Panc1 (cell line): ENCODE results near the gene IFITM1. TPM values are rescaled to one million over a fixed set of nuclear protein-coding genes. Genes with fewer than 3 reads are reported as not detected.

ENCODE experiments used
- ATAC-seq: fragments of 200-7000 bp; cut with Tn5 transposase; 2 replicates; pipeline ENCODE4 v1.9.1; 2020; ENCODE audit warnings: mild to moderate bottlenecking, moderate library complexity
- BruUV-seq: library from RNA; stranded (reverse); fragments of 400-500 nt; replicated peaks from 2 replicates; lab custom pipeline; 2021; lab: Mats Ljungman, UMichigan
- CTCF ChIA-PET: fragments of 300-600 bp; sonication (Branson Sonifier 250); formaldehyde crosslinking; loops from one replicate; lab custom pipeline; 2022; ENCODE audit warnings: antibody characterized with exemption; lab: Charles Lee
- POLR2A ChIA-PET: fragments of 300-600 bp; sonication (Branson Sonifier 250); formaldehyde crosslinking; loops from one replicate; lab custom pipeline; 2022; ENCODE audit warnings: antibody characterized with exemption; lab: Charles Lee
- DNase-seq: peaks from one replicate; pipeline ENCODE4 v3.0.0-alpha.2; 2010; ENCODE audit warnings: low read depth, low spot score
- H3K27ac ChIP-seq: 2 replicates; pipeline ENCODE4 v1.5.1; 2011; ENCODE audit warnings: mild to moderate bottlenecking, low read length, inconsistent platforms
- H3K27me3 ChIP-seq: fragments of 200-500 bp; sonication (Bioruptor generic); 2 replicates; pipeline ENCODE4 v1.6.0; 2014; ENCODE audit warnings: low read length, inconsistent platforms; ENCODE audit not compliant: control insufficient read depth, insufficient read depth
- H3K36me3 ChIP-seq: fragments of 200-500 bp; sonication (Bioruptor generic); 2 replicates; pipeline ENCODE4 v1.5.1; 2014; ENCODE audit warnings: inconsistent platforms, mild to moderate bottlenecking, low read length, moderate library complexity; ENCODE audit not compliant: control insufficient read depth, insufficient read depth
- H3K4me1 ChIP-seq: 2 replicates; pipeline ENCODE4 v1.5.1; 2011; ENCODE audit warnings: inconsistent platforms, mild to moderate bottlenecking, low read length, moderate library complexity; ENCODE audit not compliant: control insufficient read depth, insufficient read depth
- H3K4me3 ChIP-seq, 2 experiments: 2 replicates each; pipeline ENCODE4 v1.5.1; 2011 to 2012; ENCODE audit warnings: low read depth in 2 of 2, low read length in 2 of 2, mild to moderate bottlenecking in 2 of 2, inconsistent platforms in 1 of 2, moderate library complexity in 1 of 2
- H3K9me3 ChIP-seq: fragments of 200-500 bp; sonication (Bioruptor generic); 2 replicates; pipeline ENCODE4 v1.5.1; 2014; ENCODE audit warnings: low read depth, mild to moderate bottlenecking, inconsistent platforms, low read length, moderate library complexity; ENCODE audit not compliant: control insufficient read depth, insufficient read depth
- CTCF ChIP-seq: fragments of 450-650 bp; IDR thresholded peaks from 2 replicates; pipeline ENCODE4 v1.5.1; 2017; ENCODE audit warnings: mild to moderate bottlenecking
- POLR2AphosphoS5 ChIP-seq: IDR thresholded peaks from 2 replicates; pipeline ENCODE4 v1.6.1; 2012; ENCODE audit warnings: mild to moderate bottlenecking, low read depth, low read length, moderate library complexity
- REST ChIP-seq, 2 experiments: IDR thresholded peaks; 2 replicates each; pipeline ENCODE4 v1.6.1; 2011 to 2012; ENCODE audit warnings: low read depth in 2 of 2, control low read depth in 1 of 2, low read length in 1 of 2, mild to moderate bottlenecking in 1 of 2, moderate library complexity in 1 of 2; ENCODE audit not compliant: insufficient read depth in 1 of 2
- SIN3A ChIP-seq: IDR thresholded peaks from 2 replicates; pipeline ENCODE4 v1.6.1; 2012; ENCODE audit warnings: low read depth, mild to moderate bottlenecking, low read length, moderate library complexity, borderline replicate concordance; ENCODE audit not compliant: insufficient read depth
- TCF7L2 ChIP-seq: IDR thresholded peaks from 2 replicates; pipeline ENCODE4 v1.6.1; 2011; ENCODE audit warnings: mild to moderate bottlenecking, low read depth, low read length, inconsistent platforms
- in situ Hi-C: cut with HindIII; loops from 2 replicates; pipeline ENCODE4 v1.10.0; 2016; ENCODE audit warnings: low sequenced_read_pairs, low pct_unique_long_range_greater_than_20kb
- intact Hi-C: fragments of 100-400 bp; cut with micrococcal nuclease; formaldehyde crosslinking; loops from one replicate; pipeline ENCODE4 v1.10.0; 2022; ENCODE audit not compliant: unreplicated experiment
- total RNA-seq: library from RNA; stranded (reverse); gene quantifications from one replicate; pipeline ENCODE4 v1.2.1, GENCODE V29; 2021; ENCODE audit not compliant: unreplicated experiment

IFITM1 gene
- total RNA-seq, 1 experiment from 2014 or later: 66.3 TPM

DNA sequence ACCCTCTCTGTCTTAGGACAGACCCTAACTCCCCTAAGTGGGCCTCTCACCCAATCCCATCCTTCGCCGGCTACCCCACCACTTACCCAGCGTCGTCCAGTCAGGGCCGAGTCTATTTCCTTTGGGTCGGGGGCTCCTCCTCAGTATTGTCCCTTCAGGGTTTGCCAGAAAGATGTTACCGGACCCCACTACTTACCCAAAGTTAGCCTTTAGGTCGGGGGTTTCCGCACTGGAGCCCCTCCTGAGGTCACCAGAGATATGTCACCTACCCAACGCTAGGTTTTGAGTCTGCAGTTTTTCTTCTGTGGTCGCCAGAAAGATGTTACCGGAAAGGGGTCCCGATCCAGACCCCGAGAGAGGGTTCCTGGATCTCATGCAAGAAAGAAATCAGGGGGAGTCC, 37.6 kb downstream of the IFITM1 start:
- TF ChIP-seq CTCF: no peak
- TF ChIP-seq POLR2AphosphoS5: no peak
- no peak for TF ChIP-seq TCF7L2
- no peak for TF ChIP-seq SIN3A
- TF ChIP-seq REST (IDR thresholded peaks at IDR 0.05; ENCODE audit: insufficient read depth in 1 of 2, low read depth in 2 of 2, low read length in 1 of 2): no peak
- in situ Hi-C loops: no loop called here

GRCh38 chr11:352456-353031, 38.7 kb downstream of the IFITM1 start:
- ATAC-seq (no peak), DNase-seq (no peak)
- intact Hi-C loops: loop anchor here (10.0 kb wide), 1 partner anchor 138 kb away; no protein-coding TSS in a partner anchor
- TF ChIP-seq SIN3A (no peak), CTCF (no peak), POLR2AphosphoS5 (no peak), REST (IDR thresholded peaks at IDR 0.05; ENCODE audit: insufficient read depth in 1 of 2, low read depth in 2 of 2, low read length in 1 of 2) (no peak), TCF7L2 (no peak)
- CTCF ChIA-PET: interaction anchor here (0.6 kb wide), 1 partner anchor 146 kb away, joined by 3 read pairs; no protein-coding TSS in a partner anchor
- H3K27me3 ChIP-seq: no peaks in the 10 kb centered on the region
- peaks cover 40% of the 10 kb centered on the region for H3K4me1 ChIP-seq
- in situ Hi-C loops: no loop called here
- no peaks in the 10 kb centered on the region for H3K36me3 ChIP-seq
- peak overlapping the region; percentile 99 for H3K27ac ChIP-seq
- no TSS peak for BruUV-seq
- POLR2A ChIA-PET: no interaction called here
- H3K4me3 ChIP-seq: no peak overlapping the region
- H3K9me3 ChIP-seq: no peaks in the 10 kb centered on the region

More for the DNA sequence above, 37.6 kb downstream of the IFITM1 start:
- Histone ChIP-seq H3K4me1 (peaks cover 40% of the 10 kb centered on the region), H3K36me3 (no peaks in the 10 kb centered on the region), H3K4me3 (no peak overlapping the region), H3K27me3 (no peaks in the 10 kb centered on the region), H3K9me3 (no peaks in the 10 kb centered on the region), H3K27ac (peak overlapping the region; percentile 89)
- ATAC-seq: no peak
- intact Hi-C loops: loop anchor here (10.0 kb wide), 1 partner anchor 137 kb away; no protein-coding TSS in a partner anchor
- ChIA-PET POLR2A (interaction anchor here (0.7 kb wide), 1 partner anchor 11 kb away, joined by 6 read pairs; no protein-coding TSS in a partner anchor), CTCF (no interaction called here)
- no TSS peak for BruUV-seq
- no peak for DNase-seq
